T1000 (cell line): Measurements from ENCODE around the gene SPR.

Experiments used
- DNase-seq: peaks from one replicate; lab custom pipeline; 2025; ENCODE audit warnings: mixed read lengths; lab: John Stamatoyannopoulos, UW

Gene SPR

GRCh38 chr2:72887032-72887739, at the start of gene SPR:
SPR (plus strand) TSS chr2:72887408; CDS start chr2:72887433, 25 bp downstream.
- peak; percentile 61 for DNase-seq

GRCh38 chr2:72840066-72840465, 47.1 kb upstream of the SPR start:
- no peak for DNase-seq

- DNase-seq, result no peak
Observed at GRCh38 chr2:72841462-72842125, 45.6 kb upstream of the SPR start.

GRCh38 chr2:72843301-72843700, 43.9 kb upstream of the SPR start:
- DNase-seq, result no peak

- no peak for DNase-seq
Observed at GRCh38 chr2:72846171-72847095, 40.8 kb upstream of the SPR start.

GRCh38 chr2:72847534-72848315, 39.5 kb upstream of the SPR start:
- no peak for DNase-seq

- no peak for DNase-seq
Observed at GRCh38 chr2:72848436-72849137, 38.6 kb upstream of the SPR start.

- no peak for DNase-seq
Observed at GRCh38 chr2:72849138-72849462, 38.1 kb upstream of the SPR start.

GRCh38 chr2:72851333-72851732, 35.9 kb upstream of the SPR start:
- DNase-seq, result no peak

- no peak for DNase-seq
Observed at GRCh38 chr2:72859831-72860262, 27.4 kb upstream of the SPR start.

GRCh38 chr2:72862239-72862988, 24.8 kb upstream of the SPR start:
- DNase-seq, result peak; percentile 81

- DNase-seq, result no peak
Observed at GRCh38 chr2:72863046-72863445, 24.2 kb upstream of the SPR start.

GRCh38 chr2:72864500-72864899, 22.7 kb upstream of the SPR start:
- DNase-seq, result no peak

- DNase-seq, result no peak
Observed at GRCh38 chr2:72871060-72871459, 16.1 kb upstream of the SPR start.

- DNase-seq, result no peak
Observed at GRCh38 chr2:72871880-72872279, 15.3 kb upstream of the SPR start.

- DNase-seq, result peak; percentile 21
Observed at GRCh38 chr2:72883356-72883962, 3.7 kb upstream of the SPR start.

GRCh38 chr2:72886505-72887031, 640 bp upstream of the SPR start:
- no peak for DNase-seq

GRCh38 chr2:72887740-72888437, 681 bp downstream of the SPR start:
- peak; percentile 75 for DNase-seq
